GM23338 (cell line): ENCODE results near the gene IDI1. TPM values are rescaled to one million over a fixed set of nuclear protein-coding genes. Genes with fewer than 3 reads are reported as not detected.
A peak's percentile ranks its signal among the peaks of the same experiment; 100 is the strongest.

Source experiments
- ATAC-seq: fragments of 200-7000 bp; cut with Tn5 transposase; 3 replicates; pipeline ENCODE4 v1.9.1; 2020
- DNase-seq: peaks from one replicate; pipeline ENCODE4 v3.0.0-alpha.2; 2015; ENCODE audit warnings: low spot score
- H2AFZ ChIP-seq: fragments of 200-600 bp; sonication (generic); 2 replicates; pipeline ENCODE4 v1.8.0; 2016; ENCODE audit warnings: antibody characterized with exemption, mild to moderate bottlenecking, moderate library complexity
- H3F3A ChIP-seq: fragments of 200-600 bp; sonication (generic); replicated peaks from 2 replicates; pipeline ENCODE4 v1.8.0; 2017; ENCODE audit warnings: antibody characterized with exemption, mixed run types, low read depth
- H3K27ac ChIP-seq: fragments of 200-600 bp; sonication (generic); 2 replicates; pipeline ENCODE4 v1.6.1; 2016; ENCODE audit warnings: low read depth
- H3K27me3 ChIP-seq: fragments of 200-600 bp; sonication (generic); 2 replicates; pipeline ENCODE4 v1.8.0; 2016; ENCODE audit warnings: mild to moderate bottlenecking, mixed run types, moderate library complexity; ENCODE audit not compliant: insufficient read depth
- H3K36me3 ChIP-seq: fragments of 200-600 bp; sonication (generic); 2 replicates; pipeline ENCODE4 v1.8.0; 2016; ENCODE audit warnings: mild to moderate bottlenecking; ENCODE audit not compliant: insufficient read depth
- H3K4me1 ChIP-seq: fragments of 200-600 bp; sonication (generic); 2 replicates; pipeline ENCODE4 v1.8.0; 2016; ENCODE audit warnings: mild to moderate bottlenecking, moderate library complexity; ENCODE audit not compliant: insufficient read depth
- H3K4me2 ChIP-seq: fragments of 200-600 bp; sonication (generic); 2 replicates; pipeline ENCODE4 v1.7.1; 2017; ENCODE audit warnings: mixed run types
- H3K4me3 ChIP-seq: fragments of 200-600 bp; sonication (generic); 2 replicates; pipeline ENCODE4 v1.6.1; 2016; ENCODE audit warnings: mixed run types
- H3K79me2 ChIP-seq: fragments of 200-600 bp; sonication (generic); replicated peaks from 2 replicates; pipeline ENCODE4 v1.8.0; 2017; ENCODE audit warnings: mild to moderate bottlenecking; ENCODE audit not compliant: insufficient read depth
- H3K9me2 ChIP-seq: fragments of 200-600 bp; sonication (generic); 2 replicates; pipeline ENCODE4 v1.8.0; 2017; ENCODE audit not compliant: insufficient read depth
- H4K20me1 ChIP-seq: fragments of 200-600 bp; sonication (generic); replicated peaks from 2 replicates; pipeline ENCODE4 v1.8.0; 2017; ENCODE audit warnings: mild to moderate bottlenecking; ENCODE audit not compliant: insufficient read depth
- H3K27ac Mint-ChIP-seq: 2 replicates; pipeline ENCODE4 v1.8.0; 2020; ENCODE audit warnings: inconsistent platforms, mild to moderate bottlenecking, moderate library complexity, mixed read lengths
- H3K27me3 Mint-ChIP-seq: 3 replicates; pipeline ENCODE4 v1.8.0; 2022; ENCODE audit warnings: low read depth, mild to moderate bottlenecking, moderate library complexity, mixed read lengths, inconsistent platforms; ENCODE audit not compliant: insufficient read depth, poor library complexity
- H3K36me3 Mint-ChIP-seq: 3 replicates; pipeline ENCODE4 v1.8.0; 2021; ENCODE audit warnings: low read depth, mild to moderate bottlenecking, inconsistent platforms, moderate library complexity, mixed read lengths
- H3K4me1 Mint-ChIP-seq: 3 replicates; pipeline ENCODE4 v1.8.0; 2020; ENCODE audit warnings: mild to moderate bottlenecking, inconsistent platforms, mixed read lengths
- H3K4me3 Mint-ChIP-seq: 3 replicates; pipeline ENCODE4 v1.8.0; 2021; ENCODE audit warnings: moderate library complexity, mild to moderate bottlenecking, inconsistent platforms, mixed read lengths
- H3K9me3 Mint-ChIP-seq: 3 replicates; pipeline ENCODE4 v1.8.0; 2020; ENCODE audit warnings: moderate library complexity, mild to moderate bottlenecking, inconsistent platforms, mixed read lengths
- CREB1 ChIP-seq: fragments of 250-450 bp; sonication (Bioruptor Pico); IDR thresholded peaks from 2 replicates; pipeline ENCODE4 v1.5.0; 2020; ENCODE audit warnings: low read depth, mild to moderate bottlenecking, moderate library complexity
- CTCF ChIP-seq, 2 experiments: fragments of 200-600 bp in 1 of 2; sonication (generic) in 1 of 2; conservative IDR thresholded peaks; 2 replicates each; pipeline versions ENCODE4 v1.5.1 to v1.6.1; 2016 to 2017; ENCODE audit warnings: antibody characterized with exemption in 2 of 2, low read depth in 2 of 2, mild to moderate bottlenecking in 2 of 2, moderate library complexity in 1 of 2
- JUNB ChIP-seq: IDR thresholded peaks from one replicate; pipeline ENCODE4 v1.6.1; 2016; ENCODE audit warnings: antibody characterized with exemption; ENCODE audit not compliant: unreplicated experiment
- NANOG ChIP-seq: IDR thresholded peaks from 2 replicates; pipeline ENCODE4 v1.6.1; 2016; ENCODE audit warnings: antibody characterized with exemption, borderline replicate concordance
- REST ChIP-seq: IDR thresholded peaks from one replicate; pipeline ENCODE4 v1.6.1; 2018; ENCODE audit warnings: antibody characterized with exemption; ENCODE audit not compliant: unreplicated experiment
- STAT1 ChIP-seq: IDR thresholded peaks from one replicate; pipeline ENCODE4 v1.6.1; 2016; ENCODE audit warnings: antibody characterized with exemption; ENCODE audit not compliant: unreplicated experiment
- ZNF331 ChIP-seq: fragments of 250-450 bp; sonication (Bioruptor Pico); IDR thresholded peaks from 2 replicates; pipeline ENCODE4 v1.5.0; 2020; ENCODE audit warnings: low read depth, mild to moderate bottlenecking, moderate library complexity
- ZNF462 ChIP-seq: fragments of 250-450 bp; sonication (Bioruptor Pico); IDR thresholded peaks from 2 replicates; pipeline ENCODE4 v1.5.0; 2020; ENCODE audit warnings: mild to moderate bottlenecking, moderate library complexity
- polyA plus RNA-seq: library from polyadenylated mRNA; unstranded; fragments of >200 nt; fragmentation: Nextera tagmentation; extraction: Ambion mirVana; gene quantifications from 2 replicates; pipeline ENCODE4 v1.2.1, GENCODE V29; 2016
- total RNA-seq: library from RNA; depleted of rRNA; stranded (reverse); fragments of >200 nt; shearing (Covaris generic); gene quantifications from 2 replicates; pipeline ENCODE4 v1.2.3, GENCODE V29; 2014

IDI1 gene
- total and polyA plus RNA-seq, 2 experiments from 2014 or later = 119 to 154 TPM

GRCh38 chr10:1036341-1036791 lies 12.6 kb downstream of the IDI1 start:
- no peak overlapping the region for H3K4me3 Mint-ChIP-seq
- no peaks in the 10 kb centered on the region for H3K27me3 ChIP-seq
- no peak for TF ChIP-seq NANOG
- TF ChIP-seq CREB1 (CRISPR knock-in tag) = no peak
- TF ChIP-seq REST = no peak
- no peak for TF ChIP-seq JUNB
- no peak for TF ChIP-seq STAT1
- no peak for TF ChIP-seq ZNF462 (CRISPR knock-in tag)
- TF ChIP-seq CTCF (conservative IDR thresholded peaks at IDR 0.05; ENCODE audit: low read depth in 2 of 2) = no peak
- no peak for TF ChIP-seq ZNF331 (CRISPR knock-in tag)
- H3K4me1 ChIP-seq = no peaks in the 10 kb centered on the region
- H3K4me3 ChIP-seq = no peak overlapping the region
- no peaks in the 10 kb centered on the region for H3K9me3 Mint-ChIP-seq
- peak overlapping the region; percentile 37; the same call in 1 of the 2 replicates for H3K27ac Mint-ChIP-seq
- no peaks in the 10 kb centered on the region for H3K9me2 ChIP-seq
- DNase-seq (no peak), ATAC-seq (no peak)
- peaks cover 21% of the 10 kb centered on the region for H4K20me1 ChIP-seq
- no peak overlapping the region for H2AFZ ChIP-seq
- H3K79me2 ChIP-seq = 0 out of 2 replicates have a peak, but pooled peaks cover 2% of the 10 kb centered on the region
- H3F3A ChIP-seq = peaks cover 19% of the 10 kb centered on the region
- no peaks in the 10 kb centered on the region for H3K27me3 Mint-ChIP-seq
- peaks cover 18% of the 10 kb centered on the region for H3K36me3 Mint-ChIP-seq
- H3K27ac ChIP-seq = peak overlapping the region; percentile 69; the same call in 1 of the 2 replicates
- H3K4me2 ChIP-seq = no peak overlapping the region
- H3K36me3 ChIP-seq = peaks cover 20% of the 10 kb centered on the region
- peaks cover 9% of the 10 kb centered on the region; the same call in 2 of the 3 replicates for H3K4me1 Mint-ChIP-seq
